ELF-1 (cell line): ENCODE data around the gene CCNL2.
"Not testable (repeated sequence)": the region's sequence is repeated elsewhere in the genome, so short reads cannot be mapped to it uniquely, and the experiment has no call there.

Experiments
- DNase-seq: peaks from one replicate; pipeline ENCODE4 v3.0.0-alpha.2; 2016; ENCODE audit warnings: low read depth, low spot score

CCNL2 gene

GRCh38 chr1:1373815-1374588 is 25.1 kb downstream of the CCNL2 start:
- DNase-seq = peak; percentile 27

- DNase-seq = no peak
These were observed 25.9 kb downstream of the CCNL2 start for GRCh38 chr1:1373051-1373814.

GRCh38 chr1:1371746-1372711 is 27.1 kb downstream of the CCNL2 start:
- peak; percentile 88 for DNase-seq

- DNase-seq = no peak
These were observed 27.8 kb downstream of the CCNL2 start for GRCh38 chr1:1371364-1371745.

- no peak for DNase-seq
These were observed 28.3 kb downstream of the CCNL2 start for GRCh38 chr1:1370771-1371300.

GRCh38 chr1:1370094-1370493 is 29.0 kb downstream of the CCNL2 start:
- not testable (repeated sequence) for DNase-seq

GRCh38 chr1:1367315-1367714 is 31.8 kb downstream of the CCNL2 start:
- no peak for DNase-seq

- no peak for DNase-seq
These were observed 32.5 kb downstream of the CCNL2 start for GRCh38 chr1:1366699-1367066.

- DNase-seq = no peak
These were observed 33.0 kb downstream of the CCNL2 start for GRCh38 chr1:1365875-1366698.

GRCh38 chr1:1364266-1364665 is 34.9 kb downstream of the CCNL2 start:
- DNase-seq = peak; percentile 18

- peak; percentile 82 for DNase-seq
These were observed 37.1 kb downstream of the CCNL2 start for GRCh38 chr1:1361982-1362423.

- DNase-seq = peak; percentile 20
These were observed 37.7 kb downstream of the CCNL2 start for GRCh38 chr1:1361233-1361981.

GRCh38 chr1:1360506-1361169 is 38.5 kb downstream of the CCNL2 start:
- peak; percentile 82 for DNase-seq

GRCh38 chr1:1359664-1360468 is 39.3 kb downstream of the CCNL2 start:
- DNase-seq = peak; percentile 92

GRCh38 chr1:1359308-1359663 is 39.8 kb downstream of the CCNL2 start:
- DNase-seq = no peak

- DNase-seq = peak; percentile 89
These were observed 40.5 kb downstream of the CCNL2 start, which contains the start of gene MXRA8 for GRCh38 chr1:1358433-1359271. Gene MXRA8, minus strand, starts transcription at chr1:1358555. Its CDS starts 51 bp downstream, at chr1:1358504.

GRCh38 chr1:1357871-1358432 is 41.2 kb downstream of the CCNL2 start:
- DNase-seq = peak; percentile 77
